Measurements from ENCODE around the gene RPS21. TPM values are rescaled to one million over a fixed set of nuclear protein-coding genes. Genes with fewer than 3 reads are reported as not detected.

Gene RPS21
- total and polyA plus RNA-seq, 2 of the 13 experiments (the other 11 are each of a cell fraction or from before 2014, with no cell fraction given), result 2,647 to 11,063 TPM

- TF ChIP-seq FOXP4 (CRISPR knock-in tag; IDR thresholded peaks at IDR 0.05), result 0 out of 2 replicates have a peak, but pooled peaks have one; percentile 16
- TF ChIP-seq ZNF350 (CRISPR knock-in tag; IDR thresholded peaks at IDR 0.05; ENCODE audit: borderline replicate concordance, low read depth), result peak; percentile 45; the same call in 1 of the 2 replicates
- no peak for TF ChIP-seq TBL1XR1 (IDR thresholded peaks at IDR 0.05; ENCODE audit: borderline replicate concordance, low read length, partially characterized antibody)
- 0 out of 2 replicates have a peak, but pooled peaks have one; percentile 15 for TF ChIP-seq ELF1 (CRISPR knock-in tag; IDR thresholded peaks at IDR 0.05)
- TF ChIP-seq ZBTB25 (CRISPR knock-in tag; IDR thresholded peaks at IDR 0.05), result 0 out of 2 replicates have a peak, but pooled peaks have one; percentile 26
- peak; percentile 44; the same call in 1 of the 2 replicates for TF ChIP-seq SALL1 (CRISPR knock-in tag; IDR thresholded peaks at IDR 0.05)
- TF ChIP-seq, protein P1, sequence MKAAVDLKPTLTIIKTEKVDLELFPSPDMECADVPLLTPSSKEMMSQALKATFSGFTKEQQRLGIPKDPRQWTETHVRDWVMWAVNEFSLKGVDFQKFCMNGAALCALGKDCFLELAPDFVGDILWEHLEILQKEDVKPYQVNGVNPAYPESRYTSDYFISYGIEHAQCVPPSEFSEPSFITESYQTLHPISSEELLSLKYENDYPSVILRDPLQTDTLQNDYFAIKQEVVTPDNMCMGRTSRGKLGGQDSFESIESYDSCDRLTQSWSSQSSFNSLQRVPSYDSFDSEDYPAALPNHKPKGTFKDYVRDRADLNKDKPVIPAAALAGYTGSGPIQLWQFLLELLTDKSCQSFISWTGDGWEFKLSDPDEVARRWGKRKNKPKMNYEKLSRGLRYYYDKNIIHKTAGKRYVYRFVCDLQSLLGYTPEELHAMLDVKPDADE (CRISPR knock-in tag; IDR thresholded peaks at IDR 0.05), result no peak
- TF ChIP-seq KDM3A (CRISPR knock-in tag; IDR thresholded peaks at IDR 0.05; ENCODE audit: low read depth), result 0 out of 2 replicates have a peak, but pooled peaks have one; percentile 30
- TF ChIP-seq NFKB2 (CRISPR knock-in tag; IDR thresholded peaks at IDR 0.05; ENCODE audit: borderline replicate concordance), result 0 out of 2 replicates have a peak, but pooled peaks have one; percentile 27
- TF ChIP-seq RNF2 (conservative IDR thresholded peaks at IDR 0.05; ENCODE audit: low read depth), result no peak
- TF ChIP-seq, protein P2, sequence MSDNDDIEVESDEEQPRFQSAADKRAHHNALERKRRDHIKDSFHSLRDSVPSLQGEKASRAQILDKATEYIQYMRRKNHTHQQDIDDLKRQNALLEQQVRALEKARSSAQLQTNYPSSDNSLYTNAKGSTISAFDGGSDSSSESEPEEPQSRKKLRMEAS (IDR thresholded peaks at IDR 0.05), result peak; percentile 44; the same call in 1 of the 2 replicates
- peak; percentile 28; the same call in 1 of the 2 replicates for TF ChIP-seq DR1 (CRISPR knock-in tag; IDR thresholded peaks at IDR 0.05)
- TF ChIP-seq, protein P3, sequence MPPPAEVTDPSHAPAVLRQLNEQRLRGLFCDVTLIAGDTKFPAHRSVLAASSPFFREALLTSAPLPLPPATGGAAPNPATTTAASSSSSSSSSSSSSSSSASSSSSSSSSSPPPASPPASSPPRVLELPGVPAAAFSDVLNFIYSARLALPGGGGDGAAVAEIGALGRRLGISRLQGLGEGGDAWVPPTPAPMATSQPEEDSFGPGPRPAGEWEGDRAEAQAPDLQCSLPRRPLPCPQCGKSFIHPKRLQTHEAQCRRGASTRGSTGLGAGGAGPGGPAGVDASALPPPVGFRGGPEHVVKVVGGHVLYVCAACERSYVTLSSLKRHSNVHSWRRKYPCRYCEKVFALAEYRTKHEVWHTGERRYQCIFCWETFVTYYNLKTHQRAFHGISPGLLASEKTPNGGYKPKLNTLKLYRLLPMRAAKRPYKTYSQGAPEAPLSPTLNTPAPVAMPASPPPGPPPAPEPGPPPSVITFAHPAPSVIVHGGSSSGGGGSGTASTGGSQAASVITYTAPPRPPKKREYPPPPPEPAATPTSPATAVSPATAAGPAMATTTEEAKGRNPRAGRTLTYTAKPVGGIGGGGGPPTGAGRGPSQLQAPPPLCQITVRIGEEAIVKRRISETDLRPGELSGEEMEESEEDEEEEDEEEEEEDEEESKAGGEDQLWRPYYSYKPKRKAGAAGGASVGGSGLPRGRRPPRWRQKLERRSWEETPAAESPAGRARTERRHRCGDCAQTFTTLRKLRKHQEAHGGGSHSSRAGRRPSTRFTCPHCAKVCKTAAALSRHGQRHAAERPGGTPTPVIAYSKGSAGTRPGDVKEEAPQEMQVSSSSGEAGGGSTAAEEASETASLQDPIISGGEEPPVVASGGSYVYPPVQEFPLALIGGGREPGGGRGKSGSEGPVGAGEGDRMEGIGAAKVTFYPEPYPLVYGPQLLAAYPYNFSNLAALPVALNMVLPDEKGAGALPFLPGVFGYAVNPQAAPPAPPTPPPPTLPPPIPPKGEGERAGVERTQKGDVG (CRISPR knock-in tag; IDR thresholded peaks at IDR 0.05; ENCODE audit: borderline replicate concordance), result peak; percentile 21; the same call in 1 of the 2 replicates
- 0 out of 2 replicates have a peak, but pooled peaks have one; percentile 62 for TF ChIP-seq MYNN (CRISPR knock-in tag; IDR thresholded peaks at IDR 0.05; ENCODE audit: low read depth)
- no peak for TF ChIP-seq ZNF724P (CRISPR knock-in tag; IDR thresholded peaks at IDR 0.05; ENCODE audit: borderline replicate concordance)
- TF ChIP-seq ZNF44 (CRISPR knock-in tag; IDR thresholded peaks at IDR 0.05), result no peak
- TF ChIP-seq CBFB (CRISPR knock-in tag; IDR thresholded peaks at IDR 0.05), result peak; percentile 15; the same call in 1 of the 2 replicates
- 0 out of 2 replicates have a peak, but pooled peaks have one; percentile 23 for TF ChIP-seq FOXA3 (CRISPR knock-in tag; IDR thresholded peaks at IDR 0.05)
- peak; percentile 4; the same call in 1 of the 2 replicates for TF ChIP-seq PITX1 (CRISPR knock-in tag; IDR thresholded peaks at IDR 0.05)
Measured at GRCh38 chr20:62374331-62375152, 12.4 kb upstream of the RPS21 start (continued).

Data from HepG2 (cell line).